Panc1 (cell line): ENCODE measurements around the gene RAB43. TPM values are rescaled to one million over a fixed set of nuclear protein-coding genes. Genes with fewer than 3 reads are reported as not detected.

Experiments
- ATAC-seq: fragments of 200-7000 bp; cut with Tn5 transposase; 2 replicates; pipeline ENCODE4 v1.9.1; 2020; ENCODE audit warnings: mild to moderate bottlenecking, moderate library complexity
- BruUV-seq: library from RNA; stranded (reverse); fragments of 400-500 nt; replicated peaks from 2 replicates; lab custom pipeline; 2021; lab: Mats Ljungman, UMichigan
- CTCF ChIA-PET: fragments of 300-600 bp; sonication (Branson Sonifier 250); formaldehyde crosslinking; loops from one replicate; lab custom pipeline; 2022; ENCODE audit warnings: antibody characterized with exemption; lab: Charles Lee
- POLR2A ChIA-PET: fragments of 300-600 bp; sonication (Branson Sonifier 250); formaldehyde crosslinking; loops from one replicate; lab custom pipeline; 2022; ENCODE audit warnings: antibody characterized with exemption; lab: Charles Lee
- DNase-seq: peaks from one replicate; pipeline ENCODE4 v3.0.0-alpha.2; 2010; ENCODE audit warnings: low read depth, low spot score
- H3K27ac ChIP-seq: 2 replicates; pipeline ENCODE4 v1.5.1; 2011; ENCODE audit warnings: mild to moderate bottlenecking, low read length, inconsistent platforms
- H3K27me3 ChIP-seq: fragments of 200-500 bp; sonication (Bioruptor generic); 2 replicates; pipeline ENCODE4 v1.6.0; 2014; ENCODE audit warnings: low read length, inconsistent platforms; ENCODE audit not compliant: control insufficient read depth, insufficient read depth
- H3K36me3 ChIP-seq: fragments of 200-500 bp; sonication (Bioruptor generic); 2 replicates; pipeline ENCODE4 v1.5.1; 2014; ENCODE audit warnings: inconsistent platforms, mild to moderate bottlenecking, low read length, moderate library complexity; ENCODE audit not compliant: control insufficient read depth, insufficient read depth
- H3K4me1 ChIP-seq: 2 replicates; pipeline ENCODE4 v1.5.1; 2011; ENCODE audit warnings: inconsistent platforms, mild to moderate bottlenecking, low read length, moderate library complexity; ENCODE audit not compliant: control insufficient read depth, insufficient read depth
- H3K4me3 ChIP-seq, 2 experiments: 2 replicates each; pipeline ENCODE4 v1.5.1; 2011 to 2012; ENCODE audit warnings: low read depth in 2 of 2, low read length in 2 of 2, mild to moderate bottlenecking in 2 of 2, inconsistent platforms in 1 of 2, moderate library complexity in 1 of 2
- H3K9me3 ChIP-seq: fragments of 200-500 bp; sonication (Bioruptor generic); 2 replicates; pipeline ENCODE4 v1.5.1; 2014; ENCODE audit warnings: low read depth, mild to moderate bottlenecking, inconsistent platforms, low read length, moderate library complexity; ENCODE audit not compliant: control insufficient read depth, insufficient read depth
- POLR2AphosphoS5 ChIP-seq: IDR thresholded peaks from 2 replicates; pipeline ENCODE4 v1.6.1; 2012; ENCODE audit warnings: mild to moderate bottlenecking, low read depth, low read length, moderate library complexity
- SIN3A ChIP-seq: IDR thresholded peaks from 2 replicates; pipeline ENCODE4 v1.6.1; 2012; ENCODE audit warnings: low read depth, mild to moderate bottlenecking, low read length, moderate library complexity, borderline replicate concordance; ENCODE audit not compliant: insufficient read depth
- TCF7L2 ChIP-seq: IDR thresholded peaks from 2 replicates; pipeline ENCODE4 v1.6.1; 2011; ENCODE audit warnings: mild to moderate bottlenecking, low read depth, low read length, inconsistent platforms
- in situ Hi-C: cut with HindIII; loops from 2 replicates; pipeline ENCODE4 v1.10.0; 2016; ENCODE audit warnings: low sequenced_read_pairs, low pct_unique_long_range_greater_than_20kb
- intact Hi-C: fragments of 100-400 bp; cut with micrococcal nuclease; formaldehyde crosslinking; loops from one replicate; pipeline ENCODE4 v1.10.0; 2022; ENCODE audit not compliant: unreplicated experiment
- total RNA-seq: library from RNA; stranded (reverse); gene quantifications from one replicate; pipeline ENCODE4 v1.2.1, GENCODE V29; 2021; ENCODE audit not compliant: unreplicated experiment
- TF ChIP-seq, protein P1 (sequence below): fragments of 450-650 bp; IDR thresholded peaks from 2 replicates; pipeline ENCODE4 v1.5.1; 2017; ENCODE audit warnings: mild to moderate bottlenecking
- TF ChIP-seq, protein P2 (sequence below), 2 experiments: IDR thresholded peaks; 2 replicates each; pipeline ENCODE4 v1.6.1; 2011 to 2012; ENCODE audit warnings: low read depth in 2 of 2, control low read depth in 1 of 2, low read length in 1 of 2, mild to moderate bottlenecking in 1 of 2, moderate library complexity in 1 of 2; ENCODE audit not compliant: insufficient read depth in 1 of 2

RAB43 gene
- total RNA-seq, 1 experiment from 2014 or later: 27.7 TPM

DNA sequence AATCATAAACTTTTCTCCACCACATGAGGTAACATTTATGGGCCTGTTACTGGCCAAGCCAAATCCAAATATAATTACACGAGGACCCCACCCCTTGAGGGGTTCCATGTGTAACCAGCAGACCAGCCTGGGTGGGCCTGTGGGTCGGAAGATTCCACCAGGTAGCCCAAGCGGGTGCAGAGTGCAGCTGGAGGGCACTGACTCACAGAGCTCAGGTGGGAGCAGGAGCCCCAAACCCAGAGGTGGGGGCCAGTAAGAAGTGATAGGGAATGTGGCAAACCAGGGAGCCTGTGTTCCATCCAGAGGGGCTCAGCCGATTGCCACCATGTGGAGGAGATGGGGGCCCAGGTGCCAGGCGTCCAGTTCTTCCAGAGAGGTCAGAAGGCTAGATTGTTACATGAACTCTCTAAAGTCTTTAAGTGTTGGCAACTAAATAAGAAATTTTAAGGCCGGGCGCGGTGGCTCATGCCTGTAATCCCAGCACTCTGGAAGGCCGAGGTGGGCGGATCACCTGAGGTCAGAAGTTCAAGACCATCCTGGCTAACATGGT lies 58.4 kb downstream of the RAB43 start:
- DNase-seq: no peak
- intact Hi-C loops (no loop called here), in situ Hi-C loops (no loop called here)
- ChIA-PET CTCF (interaction anchor here (1.0 kb wide), 1 partner anchor 12 kb away, joined by 3 read pairs; no protein-coding TSS in a partner anchor), POLR2A (interaction anchor here (0.5 kb wide), 1 partner anchor 110 kb away, joined by 3 read pairs; no protein-coding TSS in a partner anchor)
- H3K27me3 ChIP-seq: no peaks in the 10 kb centered on the region
- no peaks in the 10 kb centered on the region for H3K9me3 ChIP-seq
- BruUV-seq: no TSS peak
- TF ChIP-seq, protein P1, sequence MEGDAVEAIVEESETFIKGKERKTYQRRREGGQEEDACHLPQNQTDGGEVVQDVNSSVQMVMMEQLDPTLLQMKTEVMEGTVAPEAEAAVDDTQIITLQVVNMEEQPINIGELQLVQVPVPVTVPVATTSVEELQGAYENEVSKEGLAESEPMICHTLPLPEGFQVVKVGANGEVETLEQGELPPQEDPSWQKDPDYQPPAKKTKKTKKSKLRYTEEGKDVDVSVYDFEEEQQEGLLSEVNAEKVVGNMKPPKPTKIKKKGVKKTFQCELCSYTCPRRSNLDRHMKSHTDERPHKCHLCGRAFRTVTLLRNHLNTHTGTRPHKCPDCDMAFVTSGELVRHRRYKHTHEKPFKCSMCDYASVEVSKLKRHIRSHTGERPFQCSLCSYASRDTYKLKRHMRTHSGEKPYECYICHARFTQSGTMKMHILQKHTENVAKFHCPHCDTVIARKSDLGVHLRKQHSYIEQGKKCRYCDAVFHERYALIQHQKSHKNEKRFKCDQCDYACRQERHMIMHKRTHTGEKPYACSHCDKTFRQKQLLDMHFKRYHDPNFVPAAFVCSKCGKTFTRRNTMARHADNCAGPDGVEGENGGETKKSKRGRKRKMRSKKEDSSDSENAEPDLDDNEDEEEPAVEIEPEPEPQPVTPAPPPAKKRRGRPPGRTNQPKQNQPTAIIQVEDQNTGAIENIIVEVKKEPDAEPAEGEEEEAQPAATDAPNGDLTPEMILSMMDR: no peak
- TF ChIP-seq POLR2AphosphoS5 (no peak), SIN3A (no peak), TCF7L2 (no peak)
- TF ChIP-seq, protein P2, sequence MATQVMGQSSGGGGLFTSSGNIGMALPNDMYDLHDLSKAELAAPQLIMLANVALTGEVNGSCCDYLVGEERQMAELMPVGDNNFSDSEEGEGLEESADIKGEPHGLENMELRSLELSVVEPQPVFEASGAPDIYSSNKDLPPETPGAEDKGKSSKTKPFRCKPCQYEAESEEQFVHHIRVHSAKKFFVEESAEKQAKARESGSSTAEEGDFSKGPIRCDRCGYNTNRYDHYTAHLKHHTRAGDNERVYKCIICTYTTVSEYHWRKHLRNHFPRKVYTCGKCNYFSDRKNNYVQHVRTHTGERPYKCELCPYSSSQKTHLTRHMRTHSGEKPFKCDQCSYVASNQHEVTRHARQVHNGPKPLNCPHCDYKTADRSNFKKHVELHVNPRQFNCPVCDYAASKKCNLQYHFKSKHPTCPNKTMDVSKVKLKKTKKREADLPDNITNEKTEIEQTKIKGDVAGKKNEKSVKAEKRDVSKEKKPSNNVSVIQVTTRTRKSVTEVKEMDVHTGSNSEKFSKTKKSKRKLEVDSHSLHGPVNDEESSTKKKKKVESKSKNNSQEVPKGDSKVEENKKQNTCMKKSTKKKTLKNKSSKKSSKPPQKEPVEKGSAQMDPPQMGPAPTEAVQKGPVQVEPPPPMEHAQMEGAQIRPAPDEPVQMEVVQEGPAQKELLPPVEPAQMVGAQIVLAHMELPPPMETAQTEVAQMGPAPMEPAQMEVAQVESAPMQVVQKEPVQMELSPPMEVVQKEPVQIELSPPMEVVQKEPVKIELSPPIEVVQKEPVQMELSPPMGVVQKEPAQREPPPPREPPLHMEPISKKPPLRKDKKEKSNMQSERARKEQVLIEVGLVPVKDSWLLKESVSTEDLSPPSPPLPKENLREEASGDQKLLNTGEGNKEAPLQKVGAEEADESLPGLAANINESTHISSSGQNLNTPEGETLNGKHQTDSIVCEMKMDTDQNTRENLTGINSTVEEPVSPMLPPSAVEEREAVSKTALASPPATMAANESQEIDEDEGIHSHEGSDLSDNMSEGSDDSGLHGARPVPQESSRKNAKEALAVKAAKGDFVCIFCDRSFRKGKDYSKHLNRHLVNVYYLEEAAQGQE (IDR thresholded peaks at IDR 0.05; ENCODE audit: insufficient read depth in 1 of 2, low read depth in 2 of 2, low read length in 1 of 2): no peak
- no peak overlapping the region for H3K27ac ChIP-seq
- no peaks in the 10 kb centered on the region for H3K36me3 ChIP-seq
- no peak overlapping the region for H3K4me3 ChIP-seq
- no peak for ATAC-seq
- H3K4me1 ChIP-seq: peaks cover 9% of the 10 kb centered on the region; the same call in 1 of the 2 replicates

DNA sequence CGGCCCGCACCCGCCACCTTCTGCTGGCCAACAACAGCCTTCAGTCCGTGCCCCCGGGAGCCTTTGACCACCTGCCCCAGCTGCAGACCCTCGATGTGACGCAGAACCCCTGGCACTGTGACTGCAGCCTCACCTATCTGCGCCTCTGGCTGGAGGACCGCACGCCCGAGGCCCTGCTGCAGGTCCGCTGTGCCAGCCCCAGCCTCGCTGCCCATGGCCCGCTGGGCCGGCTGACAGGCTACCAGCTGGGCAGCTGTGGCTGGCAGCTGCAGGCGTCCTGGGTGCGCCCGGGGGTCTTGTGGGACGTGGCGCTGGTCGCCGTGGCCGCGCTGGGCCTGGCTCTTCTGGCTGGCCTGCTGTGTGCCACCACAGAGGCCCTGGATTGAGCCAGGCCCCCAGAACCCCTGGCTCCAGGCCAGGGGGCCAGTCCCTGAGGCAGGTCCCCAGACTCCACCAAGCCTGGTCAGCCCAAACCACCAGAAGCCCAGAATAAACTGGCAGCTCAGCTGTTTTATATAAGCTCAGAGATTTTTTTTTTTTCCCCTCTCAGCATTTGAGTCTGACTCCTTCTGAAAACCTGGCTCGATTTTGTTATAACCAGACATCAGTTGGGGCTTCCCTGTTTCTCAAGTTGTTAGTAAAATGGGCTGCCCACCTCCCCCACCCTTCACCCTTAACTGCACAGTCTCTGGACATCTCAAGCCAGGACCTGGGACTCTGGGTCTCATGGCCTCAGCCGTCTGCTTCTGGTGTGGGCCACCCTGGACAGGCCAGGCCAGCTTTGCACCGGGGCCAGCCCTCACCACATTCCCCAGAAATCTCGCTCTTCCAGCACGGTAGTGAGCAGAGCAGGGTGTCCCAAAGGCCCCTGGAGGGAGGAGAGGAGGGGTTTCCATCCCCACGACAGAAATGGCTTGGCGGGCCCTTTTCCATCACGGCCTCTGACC lies 59.4 kb downstream of the RAB43 start:
- H3K4me1 ChIP-seq: peaks cover 10% of the 10 kb centered on the region; the same call in 1 of the 2 replicates
- DNase-seq: no peak
- BruUV-seq: no TSS peak
- CTCF ChIA-PET: interaction anchor here (0.6 to 1.0 kb wide), 2 partner anchors 8 to 11 kb away, joined by 3 to 5 read pairs; no protein-coding TSS in a partner anchor
- POLR2A ChIA-PET: interaction anchor here (0.6 kb wide), 1 partner anchor 10 kb away, joined by 4 read pairs; no protein-coding TSS in a partner anchor
- no peak overlapping the region for H3K27ac ChIP-seq
- H3K9me3 ChIP-seq: no peaks in the 10 kb centered on the region
- H3K36me3 ChIP-seq: no peaks in the 10 kb centered on the region
- no peak overlapping the region for H3K4me3 ChIP-seq
- TF ChIP-seq, protein P2 (IDR thresholded peaks at IDR 0.05; ENCODE audit: insufficient read depth in 1 of 2, low read depth in 2 of 2, low read length in 1 of 2): no peak
- TF ChIP-seq, protein P1: no peak
- no peak for TF ChIP-seq POLR2AphosphoS5
- TF ChIP-seq SIN3A: no peak
- no peak for TF ChIP-seq TCF7L2
- H3K27me3 ChIP-seq: no peaks in the 10 kb centered on the region
- intact Hi-C loops (no loop called here), in situ Hi-C loops (no loop called here)
- ATAC-seq: no peak
